ENCODE results near the gene RNF180.
A peak's percentile ranks its signal among the peaks of the same experiment; 100 is the strongest.

The RNF180 gene, protein sequence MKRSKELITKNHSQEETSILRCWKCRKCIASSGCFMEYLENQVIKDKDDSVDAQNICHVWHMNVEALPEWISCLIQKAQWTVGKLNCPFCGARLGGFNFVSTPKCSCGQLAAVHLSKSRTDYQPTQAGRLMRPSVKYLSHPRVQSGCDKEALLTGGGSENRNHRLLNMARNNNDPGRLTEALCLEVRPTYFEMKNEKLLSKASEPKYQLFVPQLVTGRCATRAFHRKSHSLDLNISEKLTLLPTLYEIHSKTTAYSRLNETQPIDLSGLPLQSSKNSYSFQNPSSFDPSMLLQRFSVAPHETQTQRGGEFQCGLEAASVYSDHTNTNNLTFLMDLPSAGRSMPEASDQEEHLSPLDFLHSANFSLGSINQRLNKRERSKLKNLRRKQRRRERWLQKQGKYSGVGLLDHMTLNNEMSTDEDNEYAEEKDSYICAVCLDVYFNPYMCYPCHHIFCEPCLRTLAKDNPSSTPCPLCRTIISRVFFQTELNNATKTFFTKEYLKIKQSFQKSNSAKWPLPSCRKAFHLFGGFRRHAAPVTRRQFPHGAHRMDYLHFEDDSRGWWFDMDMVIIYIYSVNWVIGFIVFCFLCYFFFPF

DNA sequence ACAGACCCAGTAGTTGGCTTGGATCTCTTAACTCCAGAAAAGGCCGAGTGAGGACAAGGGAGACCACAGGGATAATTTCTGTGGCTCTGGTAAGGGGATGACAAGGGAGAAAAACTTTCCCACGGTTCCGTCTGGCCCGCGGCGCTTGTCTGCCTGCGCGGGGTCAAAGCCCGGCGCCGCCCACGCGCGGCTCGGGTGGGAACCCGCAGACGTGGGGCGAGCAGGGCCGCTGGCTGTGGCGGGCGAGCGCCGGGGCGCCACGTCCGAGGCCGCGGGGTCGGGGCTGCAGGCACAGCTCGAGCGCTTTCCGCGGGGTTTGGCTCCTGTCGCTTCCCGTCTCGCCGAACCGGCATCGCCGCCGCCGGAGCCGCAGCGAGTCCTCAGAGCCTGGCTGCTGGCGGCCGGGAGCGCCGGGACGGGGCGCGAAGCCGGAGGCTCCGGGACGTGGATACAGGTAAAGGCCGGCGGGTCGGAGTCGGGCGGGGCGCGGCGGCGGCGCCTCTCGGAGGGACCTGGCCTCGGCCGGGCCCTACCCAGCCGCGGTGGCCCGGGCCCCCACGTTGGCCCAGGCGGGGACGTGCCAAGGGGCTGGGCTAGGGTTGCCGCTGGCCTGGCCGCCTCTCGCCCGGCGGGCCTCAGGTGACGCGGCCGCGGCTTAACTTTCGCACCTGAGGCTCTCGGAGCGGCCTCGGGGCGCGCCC, at the start of gene RNF180:
Gene RNF180, plus strand, starts transcription at position 344 of the 701 bp plus-strand sequence. CDS start 34,965 bp downstream, outside the sequence.
- peak within 1 kb of the TSS; percentile 64 for H3K4me3 ChIP-seq (ENCODE audit: low read depth, low read length)

DNA sequence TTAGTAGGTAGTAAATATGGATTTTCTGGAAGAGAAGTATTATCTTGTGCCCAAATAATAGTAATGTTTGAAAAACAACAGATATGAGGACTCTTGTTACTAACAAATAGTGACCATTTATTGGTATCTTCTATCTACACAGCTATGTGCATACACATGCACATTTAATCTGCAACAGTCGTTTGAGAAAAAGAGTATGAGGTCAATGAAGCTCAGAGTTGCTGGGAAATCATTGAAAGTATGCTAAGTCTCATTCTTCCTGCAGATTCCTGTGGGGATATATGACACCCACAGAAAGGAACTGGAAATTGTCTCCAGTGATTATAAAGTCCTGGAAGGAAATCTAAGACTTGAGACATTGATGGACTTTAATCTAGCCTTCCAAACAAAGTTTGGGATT, 40.1 kb upstream of the RNF180 start:
- no peak overlapping the region for H3K4me3 ChIP-seq (ENCODE audit: low read depth, low read length)

- no peak overlapping the region for H3K4me3 ChIP-seq (ENCODE audit: low read depth, low read length)
Measured at GRCh38 chr5:64126202-64126741, 39.4 kb upstream of the RNF180 start.

DNA sequence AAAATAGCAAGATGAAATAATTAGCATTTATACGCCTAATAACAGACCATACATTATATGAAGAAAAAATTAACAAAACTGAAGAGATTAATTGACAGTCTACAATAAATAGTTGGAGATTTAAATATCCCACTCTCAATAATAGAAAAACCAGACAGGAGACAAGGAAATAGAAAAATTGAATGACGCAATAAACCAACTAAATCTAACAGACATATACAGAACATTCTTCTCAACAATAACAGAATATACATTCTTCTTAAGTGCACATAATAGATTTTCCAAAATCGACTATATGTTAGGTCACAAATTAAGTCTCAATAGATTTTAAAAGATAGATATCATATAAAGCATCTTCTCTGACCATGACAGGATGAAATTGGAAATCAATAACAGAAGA, 25.6 kb upstream of the RNF180 start:
- no peak overlapping the region for H3K4me3 ChIP-seq (ENCODE audit: low read depth, low read length)

- no peak overlapping the region for H3K4me3 ChIP-seq (ENCODE audit: low read depth, low read length)
Measured at GRCh38 chr5:64144425-64145215, 21.0 kb upstream of the RNF180 start.

DNA sequence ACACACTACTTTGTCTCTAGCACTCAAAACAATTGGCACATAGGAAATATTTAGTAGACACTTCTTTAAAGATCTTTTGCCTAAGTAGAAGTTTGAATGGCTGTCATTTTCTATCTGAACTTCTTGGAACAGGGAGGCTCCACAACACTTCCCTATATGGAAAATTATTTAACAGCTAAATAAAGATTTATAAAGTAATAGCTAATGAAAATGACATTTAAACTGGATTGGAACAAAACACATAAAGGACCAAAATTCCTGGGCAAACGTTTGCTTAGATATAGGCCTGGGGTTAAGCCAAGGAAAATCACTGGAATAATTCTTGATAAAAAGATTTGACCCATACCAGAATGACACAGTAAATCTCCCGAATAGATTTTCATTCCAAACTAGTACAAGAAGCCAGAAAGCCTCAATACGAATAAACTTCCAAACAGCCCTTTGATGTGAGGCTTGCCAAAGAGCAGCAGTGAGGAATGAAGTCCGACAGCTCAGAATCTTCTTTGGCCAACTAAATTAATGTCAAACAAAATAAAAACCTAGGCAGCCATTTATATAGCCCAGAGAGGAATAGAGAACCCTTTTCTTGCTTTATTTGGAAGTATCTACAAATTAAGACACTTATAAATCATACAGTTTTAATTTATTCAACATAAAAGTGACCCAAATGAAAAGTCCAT, 20.3 kb upstream of the RNF180 start:
- no peak overlapping the region for H3K4me3 ChIP-seq (ENCODE audit: low read depth, low read length)

DNA sequence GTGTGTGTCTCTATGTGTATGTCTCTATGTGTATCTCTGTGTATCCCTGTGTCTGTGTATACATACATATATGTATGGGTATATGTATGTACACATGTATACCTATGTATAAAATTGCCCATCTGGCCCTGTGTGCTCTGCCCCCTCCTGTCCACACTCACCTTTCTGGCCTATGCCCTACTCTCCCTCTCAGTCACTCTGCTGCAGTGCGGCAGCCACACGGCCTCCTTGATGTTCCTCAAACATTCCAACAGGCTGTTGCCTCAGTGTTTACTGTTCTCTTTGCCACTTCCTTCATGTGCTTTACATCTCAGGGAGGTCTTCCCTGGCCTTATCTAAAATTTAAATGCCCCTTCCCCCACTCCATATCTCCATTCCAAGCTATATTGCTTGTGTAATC, 18.3 kb upstream of the RNF180 start:
- no peak overlapping the region for H3K4me3 ChIP-seq (ENCODE audit: low read depth, low read length)

DNA sequence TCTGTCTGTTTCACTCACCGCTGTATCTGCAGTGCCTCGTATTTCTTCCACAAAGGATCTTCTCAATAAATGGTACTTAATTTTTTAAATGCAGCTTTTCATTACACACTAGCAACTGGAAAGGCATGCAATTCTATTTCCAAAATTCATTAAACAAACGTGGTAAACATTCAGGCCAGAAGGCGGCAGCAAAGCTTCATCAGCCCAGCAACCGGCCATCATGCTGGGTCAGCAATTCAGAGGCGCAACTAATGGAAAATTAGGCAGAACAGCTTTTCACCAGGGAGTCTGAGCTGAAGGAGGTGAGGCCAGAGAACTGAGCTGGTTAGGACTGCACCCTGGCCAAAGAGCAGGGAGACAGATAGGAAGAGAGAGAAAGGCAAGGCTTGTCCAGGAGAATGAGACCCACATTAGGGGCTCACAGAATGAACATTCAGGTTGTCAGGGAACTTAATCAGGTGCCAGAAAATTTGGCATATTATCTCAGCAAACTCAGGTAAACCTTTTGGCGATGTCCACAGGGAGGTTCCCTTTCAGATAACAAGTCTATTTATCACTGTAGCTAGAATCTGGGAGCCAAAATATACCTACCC, 17.7 kb upstream of the RNF180 start:
- H3K4me3 ChIP-seq (ENCODE audit: low read depth, low read length) = no peak overlapping the region

DNA sequence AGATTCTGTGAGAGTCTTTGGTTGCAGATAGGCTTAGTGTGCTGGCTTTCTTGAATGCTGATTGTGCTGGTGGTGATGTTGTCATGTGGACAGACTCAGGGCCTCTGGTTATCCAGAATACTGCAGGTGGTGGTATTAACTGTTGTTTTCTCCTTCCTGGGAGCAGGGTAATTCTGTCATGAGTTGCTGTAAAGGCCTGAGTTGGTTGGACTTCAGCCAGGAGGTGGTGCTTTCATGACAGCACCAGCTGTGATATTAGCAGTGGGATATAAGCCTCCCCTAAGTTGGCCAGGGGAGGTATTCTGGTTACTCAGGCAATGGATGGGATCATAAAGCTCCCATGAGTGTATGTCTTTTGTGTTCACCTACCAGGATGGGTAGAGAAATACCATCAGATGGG, 16.4 kb upstream of the RNF180 start:
- H3K4me3 ChIP-seq (ENCODE audit: low read depth, low read length) = no peak overlapping the region

DNA sequence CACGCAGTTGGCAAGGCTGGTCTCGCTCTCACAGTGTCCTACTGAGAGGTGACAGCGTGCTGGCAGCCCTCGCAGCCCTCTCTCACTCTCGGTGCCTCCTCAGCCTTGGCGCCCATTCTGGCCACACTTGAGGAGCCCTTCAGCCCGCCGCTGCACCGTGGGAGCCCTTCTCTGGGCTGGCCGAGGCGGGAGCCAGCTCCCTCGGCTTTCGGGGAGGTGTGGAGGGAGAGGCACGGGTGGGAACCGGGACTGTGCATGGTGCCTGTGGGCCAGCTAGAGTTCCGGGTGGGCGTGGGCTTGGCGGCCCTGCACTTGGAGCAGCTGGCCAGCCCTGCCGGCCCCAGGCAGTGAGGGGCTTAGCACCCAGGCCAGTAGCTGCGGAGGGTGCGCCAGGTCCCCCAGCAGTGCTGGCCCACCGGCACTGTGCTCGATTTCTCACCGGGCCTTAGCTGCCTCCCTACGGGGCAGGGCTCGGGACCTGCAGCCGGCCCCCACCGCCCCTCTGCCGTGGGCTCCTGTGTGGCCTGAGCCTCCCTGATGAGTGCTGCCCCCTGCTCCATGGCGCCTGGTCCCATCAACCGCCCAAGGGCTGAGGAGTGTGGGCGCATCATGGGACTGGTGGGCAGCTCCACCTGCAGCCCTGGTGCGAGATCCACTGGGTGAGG, 15.7 kb upstream of the RNF180 start:
- H3K4me3 ChIP-seq (ENCODE audit: low read depth, low read length) = no peak overlapping the region

DNA sequence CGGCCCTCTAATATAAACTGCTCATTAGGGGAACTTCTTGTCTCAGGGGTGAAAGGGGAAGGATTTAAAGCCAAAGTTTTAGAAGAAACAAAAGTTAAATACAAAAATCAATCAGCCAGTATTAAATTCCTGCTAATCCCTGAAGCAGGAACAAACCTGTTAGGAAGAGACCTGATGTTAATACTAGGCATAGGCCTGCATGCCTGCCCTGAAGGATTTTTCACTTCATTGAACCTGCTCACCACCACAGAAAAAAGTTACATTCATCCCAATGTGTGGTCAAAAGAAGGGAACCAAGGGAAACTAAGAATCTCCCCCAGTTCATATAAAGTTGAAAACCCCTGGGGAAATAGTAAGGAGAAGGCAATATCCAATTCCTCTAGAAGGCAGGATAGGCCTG, 9.4 kb upstream of the RNF180 start:
- no peak overlapping the region for H3K4me3 ChIP-seq (ENCODE audit: low read depth, low read length)

DNA sequence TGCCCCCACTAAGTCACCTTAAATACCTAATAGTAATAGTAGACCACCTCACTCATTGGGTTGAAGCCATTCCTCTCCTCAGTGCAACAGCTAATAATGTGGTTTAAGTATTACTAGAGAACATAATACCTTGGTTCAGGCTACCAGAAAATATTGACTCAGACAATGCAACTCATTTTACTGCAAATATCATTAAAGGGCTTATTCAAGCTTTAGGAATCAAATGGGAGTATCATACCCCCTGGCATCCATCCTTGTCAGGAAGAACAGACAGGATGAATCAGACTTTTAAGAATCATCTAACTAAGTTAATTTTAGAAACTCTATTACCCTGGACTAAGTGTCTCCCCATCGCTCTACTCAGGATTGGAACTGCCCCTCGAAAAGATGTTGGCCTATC, 6.8 kb upstream of the RNF180 start:
- H3K4me3 ChIP-seq (ENCODE audit: low read depth, low read length) = no peak overlapping the region

- H3K4me3 ChIP-seq (ENCODE audit: low read depth, low read length) = no peak overlapping the region
Measured at GRCh38 chr5:64160201-64160600, 5.4 kb upstream of the RNF180 start.

DNA sequence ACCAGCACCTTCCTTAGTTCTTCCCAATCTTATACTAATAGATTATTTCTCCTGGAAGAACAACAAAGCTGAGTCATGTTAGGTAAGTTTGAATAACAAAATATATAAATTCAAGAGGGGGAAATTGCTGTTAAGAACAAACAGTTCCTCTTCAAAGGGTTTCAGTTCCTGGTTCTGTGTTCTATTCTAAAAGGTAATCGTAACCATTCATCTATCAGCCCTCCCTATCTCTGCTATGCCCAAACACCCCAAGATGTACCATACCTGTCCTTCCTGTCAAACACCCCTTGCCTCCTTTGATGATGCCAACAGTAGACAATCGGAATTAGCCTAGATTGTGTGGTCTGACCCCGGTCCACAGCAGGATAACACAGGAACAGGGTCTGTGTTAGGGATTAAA, 4.2 kb upstream of the RNF180 start:
- no peak overlapping the region for H3K4me3 ChIP-seq (ENCODE audit: low read depth, low read length)

- H3K4me3 ChIP-seq (ENCODE audit: low read depth, low read length) = no peak overlapping the region
Measured at GRCh38 chr5:64163135-64163534, 2.5 kb upstream of the RNF180 start.

DNA sequence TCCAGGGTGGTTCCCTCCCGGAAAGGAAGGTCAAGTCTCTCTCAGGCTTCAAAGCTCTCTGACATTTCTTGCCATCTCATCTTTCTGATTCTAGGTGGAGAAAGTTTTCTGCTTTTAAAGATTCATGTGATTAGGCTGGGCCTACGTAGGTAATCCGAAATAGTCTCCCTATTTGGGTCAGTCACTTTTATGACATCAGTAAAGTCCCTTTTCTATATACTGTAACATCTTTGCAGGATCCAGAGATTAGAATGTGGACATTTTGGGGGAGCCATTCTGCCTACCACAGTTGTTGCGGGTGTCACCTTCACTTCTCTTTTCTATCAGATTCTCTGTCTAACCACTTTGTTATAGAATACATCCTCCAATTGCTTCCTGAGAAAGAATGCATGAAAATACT, 1.9 kb upstream of the RNF180 start:
- H3K4me3 ChIP-seq (ENCODE audit: low read depth, low read length) = no peak overlapping the region

- H3K4me3 ChIP-seq (ENCODE audit: low read depth, low read length) = no peak overlapping the region
Measured at GRCh38 chr5:64164166-64164565, 1.5 kb upstream of the RNF180 start.

GRCh38 chr5:64165160-64165499, 513 bp upstream of the RNF180 start:
- peak overlapping the region; percentile 64 for H3K4me3 ChIP-seq (ENCODE audit: low read depth, low read length)

- peak overlapping the region; percentile 64 for H3K4me3 ChIP-seq (ENCODE audit: low read depth, low read length)
Measured at GRCh38 chr5:64166201-64166959, 737 bp downstream of the RNF180 start.
